ENCODE measurements around the gene SLC33A1. TPM values are rescaled to one million over a fixed set of nuclear protein-coding genes. Genes with fewer than 3 reads are reported as not detected.

The SLC33A1 gene
- polyA plus RNA-seq, 3 donors, result 9.7 to 19.1 (median 15.0) TPM

DNA sequence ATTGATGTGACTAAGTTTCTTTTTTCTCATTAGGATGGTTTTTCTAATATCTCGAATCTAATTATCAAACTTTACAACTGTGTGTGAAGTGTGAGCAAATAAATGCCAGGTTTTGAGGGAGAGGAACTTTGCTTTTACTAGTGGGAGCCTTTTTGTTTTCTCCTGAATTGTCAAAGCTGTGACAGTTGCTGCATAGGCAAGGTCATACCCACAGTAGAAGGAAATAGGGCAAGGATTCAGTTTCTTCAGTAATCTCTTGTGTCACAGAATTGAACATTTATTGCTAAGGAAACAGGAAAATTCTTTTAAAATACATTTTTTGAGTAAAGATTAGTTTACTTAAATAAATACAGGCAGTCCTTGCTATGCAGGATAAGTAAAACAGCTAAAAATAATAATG lies 35.7 kb upstream of the SLC33A1 start:
- Histone ChIP-seq H4K20me1 (ENCODE audit: insufficient read depth, low read length) (peaks cover 27% of the 10 kb centered on the region), H3K4me1 (ENCODE audit: control insufficient read depth in 1 of 2, insufficient read depth in 2 of 2, low read length in 2 of 2) (peaks cover 0 to 7% of the 10 kb centered on the region in 2 donors), H3K27me3 (ENCODE audit: control insufficient read depth in 2 of 2, insufficient read depth in 2 of 2, low read length in 2 of 2) (no peaks in the 10 kb centered on the region), H3K4me2 (replicated peaks; ENCODE audit: extremely low read depth, low read length, poor library complexity, severe bottlenecking) (no peak overlapping the region), H3K9me3 (replicated peaks in 1 of 2; ENCODE audit: control insufficient read depth in 1 of 2, insufficient read depth in 1 of 2, low read length in 2 of 2) (no peaks in the 10 kb centered on the region), H3K79me2 (ENCODE audit: insufficient read depth, low read length) (peaks cover 95% of the 10 kb centered on the region), H3K27ac (ENCODE audit: low read depth in 1 of 2, low read length in 2 of 2) (peak overlapping the region in 1 of 2 donors; percentile 31), H3K9ac (ENCODE audit: insufficient read depth, low read length, poor library complexity, severe bottlenecking) (no peak overlapping the region), H3K4me3 (replicated peaks in 1 of 3; ENCODE audit: low read depth in 2 of 3, low read length in 3 of 3) (no peak overlapping the region), H2AFZ (ENCODE audit: insufficient read depth, low read depth, low read length, poor library complexity, severe bottlenecking) (no peak overlapping the region), H3K36me3 (replicated peaks in 1 of 2; ENCODE audit: control insufficient read depth in 1 of 2, insufficient read depth in 2 of 2, low read length in 2 of 2) (peaks cover 7 to 24% of the 10 kb centered on the region in 2 donors)
- H3K9me3 Mint-ChIP-seq, result no peaks in the 10 kb centered on the region
- peak overlapping the region in 1 of 7 donors; percentile 68 for H3K27ac Mint-ChIP-seq
- H3K27me3 Mint-ChIP-seq (ENCODE audit: low read depth in 3 of 3), result peaks cover 0 to 2% (median 0%) of the 10 kb centered on the region in 3 donors
- no CpG with 5 or more reads among the region's 1 CpG for WGBS (ENCODE audit: insufficient coverage)
- peaks cover 13 to 20% of the 10 kb centered on the region in 2 donors for H3K36me3 Mint-ChIP-seq
- DNase-seq, result no peak
- intact Hi-C loops (cut with micrococcal nuclease), result no loop called here
- H3K4me3 Mint-ChIP-seq, result no peak overlapping the region
- TF ChIP-seq, protein P1, sequence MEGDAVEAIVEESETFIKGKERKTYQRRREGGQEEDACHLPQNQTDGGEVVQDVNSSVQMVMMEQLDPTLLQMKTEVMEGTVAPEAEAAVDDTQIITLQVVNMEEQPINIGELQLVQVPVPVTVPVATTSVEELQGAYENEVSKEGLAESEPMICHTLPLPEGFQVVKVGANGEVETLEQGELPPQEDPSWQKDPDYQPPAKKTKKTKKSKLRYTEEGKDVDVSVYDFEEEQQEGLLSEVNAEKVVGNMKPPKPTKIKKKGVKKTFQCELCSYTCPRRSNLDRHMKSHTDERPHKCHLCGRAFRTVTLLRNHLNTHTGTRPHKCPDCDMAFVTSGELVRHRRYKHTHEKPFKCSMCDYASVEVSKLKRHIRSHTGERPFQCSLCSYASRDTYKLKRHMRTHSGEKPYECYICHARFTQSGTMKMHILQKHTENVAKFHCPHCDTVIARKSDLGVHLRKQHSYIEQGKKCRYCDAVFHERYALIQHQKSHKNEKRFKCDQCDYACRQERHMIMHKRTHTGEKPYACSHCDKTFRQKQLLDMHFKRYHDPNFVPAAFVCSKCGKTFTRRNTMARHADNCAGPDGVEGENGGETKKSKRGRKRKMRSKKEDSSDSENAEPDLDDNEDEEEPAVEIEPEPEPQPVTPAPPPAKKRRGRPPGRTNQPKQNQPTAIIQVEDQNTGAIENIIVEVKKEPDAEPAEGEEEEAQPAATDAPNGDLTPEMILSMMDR (IDR thresholded peaks at IDR 0.05), result no peak
- peaks cover 24% of the 10 kb centered on the region for H3K4me1 Mint-ChIP-seq

DNA sequence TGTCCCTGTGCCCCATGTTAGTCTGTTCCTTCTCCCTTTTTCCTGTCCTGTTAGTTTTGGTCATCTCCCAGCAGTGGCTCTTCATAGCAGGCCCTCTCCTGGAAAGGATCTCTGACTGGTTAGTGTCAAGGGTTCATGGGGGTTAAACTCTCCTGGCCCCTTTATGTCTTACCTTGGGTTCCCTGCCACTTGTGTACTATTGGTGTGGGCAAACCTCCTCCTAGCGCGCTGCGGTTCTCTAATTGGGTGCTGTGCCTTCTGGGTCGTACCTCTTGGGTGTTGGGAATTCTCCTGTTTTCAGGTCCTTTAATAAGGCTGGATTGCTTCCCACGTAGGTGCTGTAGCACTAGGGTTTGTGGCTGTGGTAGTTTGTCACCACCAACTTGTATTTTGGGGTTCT lies 35.0 kb upstream of the SLC33A1 start:
- no peak for DNase-seq
- H3K27ac Mint-ChIP-seq, result peak overlapping the region in 5 of 7 donors; percentile 10 to 84 (median 35)
- H3K4me1 Mint-ChIP-seq, result peaks cover 24% of the 10 kb centered on the region
- TF ChIP-seq, protein P1 (IDR thresholded peaks at IDR 0.05), result no peak
- peaks cover 0 to 2% (median 0%) of the 10 kb centered on the region in 3 donors for H3K27me3 Mint-ChIP-seq (ENCODE audit: low read depth in 3 of 3)
- Histone ChIP-seq H4K20me1 (ENCODE audit: insufficient read depth, low read length) (peaks cover 31% of the 10 kb centered on the region), H3K9ac (ENCODE audit: insufficient read depth, low read length, poor library complexity, severe bottlenecking) (no peak overlapping the region), H3K9me3 (replicated peaks in 1 of 2; ENCODE audit: control insufficient read depth in 1 of 2, insufficient read depth in 1 of 2, low read length in 2 of 2) (no peaks in the 10 kb centered on the region), H3K4me3 (replicated peaks in 1 of 3; ENCODE audit: low read depth in 2 of 3, low read length in 3 of 3) (no peak overlapping the region), H3K4me1 (ENCODE audit: control insufficient read depth in 1 of 2, insufficient read depth in 2 of 2, low read length in 2 of 2) (peaks cover 0 to 7% of the 10 kb centered on the region in 2 donors), H3K4me2 (replicated peaks; ENCODE audit: extremely low read depth, low read length, poor library complexity, severe bottlenecking) (no peak overlapping the region), H3K79me2 (ENCODE audit: insufficient read depth, low read length) (peaks cover 99% of the 10 kb centered on the region), H3K27me3 (ENCODE audit: control insufficient read depth in 2 of 2, insufficient read depth in 2 of 2, low read length in 2 of 2) (no peaks in the 10 kb centered on the region), H3K27ac (ENCODE audit: low read depth in 1 of 2, low read length in 2 of 2) (no peak overlapping the region), H3K36me3 (replicated peaks in 1 of 2; ENCODE audit: control insufficient read depth in 1 of 2, insufficient read depth in 2 of 2, low read length in 2 of 2) (peaks cover 2 to 16% of the 10 kb centered on the region in 2 donors), H2AFZ (ENCODE audit: insufficient read depth, low read depth, low read length, poor library complexity, severe bottlenecking) (no peak overlapping the region)
- intact Hi-C loops (cut with micrococcal nuclease), result no loop called here
- no peak overlapping the region for H3K4me3 Mint-ChIP-seq
- WGBS (ENCODE audit: insufficient coverage), result 100% methylated on average over 3 of the region's 5 CpGs
- no peaks in the 10 kb centered on the region for H3K9me3 Mint-ChIP-seq
- peaks cover 8 to 14% of the 10 kb centered on the region in 2 donors for H3K36me3 Mint-ChIP-seq
